ENCODE results near the gene CPB2.

DNA sequence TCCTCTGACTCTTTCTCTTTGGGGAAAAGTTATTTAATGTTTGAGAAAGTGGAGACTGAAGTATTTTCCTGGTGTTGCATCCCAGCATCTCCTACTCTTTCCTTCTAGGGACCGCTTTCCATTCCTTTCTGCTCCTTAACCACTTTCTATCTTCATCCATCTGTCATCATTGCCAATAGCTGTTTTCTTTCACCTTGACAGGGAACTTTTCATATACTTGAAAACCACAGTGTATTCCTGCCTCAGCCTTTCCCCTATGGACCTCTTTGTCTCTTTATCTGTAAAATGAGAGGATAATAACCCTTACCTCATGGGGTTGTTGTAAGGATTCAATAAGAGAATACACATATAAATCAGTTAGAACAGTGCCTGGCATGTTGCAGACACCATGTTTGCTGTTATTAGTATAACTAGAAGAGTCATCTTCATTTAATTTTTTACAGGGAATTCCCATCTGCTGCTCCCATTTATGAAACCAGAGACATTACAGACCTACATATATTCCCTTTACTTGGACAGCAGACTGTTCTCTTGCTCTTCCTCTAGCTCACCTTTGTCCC is 45.4 kb upstream of the CPB2 start:
- TF ChIP-seq, protein P1, sequence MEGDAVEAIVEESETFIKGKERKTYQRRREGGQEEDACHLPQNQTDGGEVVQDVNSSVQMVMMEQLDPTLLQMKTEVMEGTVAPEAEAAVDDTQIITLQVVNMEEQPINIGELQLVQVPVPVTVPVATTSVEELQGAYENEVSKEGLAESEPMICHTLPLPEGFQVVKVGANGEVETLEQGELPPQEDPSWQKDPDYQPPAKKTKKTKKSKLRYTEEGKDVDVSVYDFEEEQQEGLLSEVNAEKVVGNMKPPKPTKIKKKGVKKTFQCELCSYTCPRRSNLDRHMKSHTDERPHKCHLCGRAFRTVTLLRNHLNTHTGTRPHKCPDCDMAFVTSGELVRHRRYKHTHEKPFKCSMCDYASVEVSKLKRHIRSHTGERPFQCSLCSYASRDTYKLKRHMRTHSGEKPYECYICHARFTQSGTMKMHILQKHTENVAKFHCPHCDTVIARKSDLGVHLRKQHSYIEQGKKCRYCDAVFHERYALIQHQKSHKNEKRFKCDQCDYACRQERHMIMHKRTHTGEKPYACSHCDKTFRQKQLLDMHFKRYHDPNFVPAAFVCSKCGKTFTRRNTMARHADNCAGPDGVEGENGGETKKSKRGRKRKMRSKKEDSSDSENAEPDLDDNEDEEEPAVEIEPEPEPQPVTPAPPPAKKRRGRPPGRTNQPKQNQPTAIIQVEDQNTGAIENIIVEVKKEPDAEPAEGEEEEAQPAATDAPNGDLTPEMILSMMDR (IDR thresholded peaks at IDR 0.05): no peak
- no peak for TF ChIP-seq POLR2A (IDR thresholded peaks at IDR 0.05)

All from testis (tissue), 2 donors.